GM18867 (cell line): ENCODE measurements around the gene TMEM191C.
"Not testable (repeated sequence)": the region's sequence is repeated elsewhere in the genome, so short reads cannot be mapped to it uniquely, and the experiment has no call there.

Source experiments
- ATAC-seq: cut with Tn5 transposase; IDR thresholded peaks from one replicate; pipeline ENCODE4 v1.9.1; 2021; ENCODE audit warnings: mild to moderate bottlenecking, moderate library complexity; ENCODE audit not compliant: unreplicated experiment

The TMEM191C gene

GRCh38 chr22:21467337-21468193 is at the start of gene TMEM191C:
Gene TMEM191C, plus strand, starts transcription at chr22:21467387. Its CDS starts 73 bp downstream, at chr22:21467460.
- ATAC-seq = not testable (repeated sequence)

- ATAC-seq = peak; percentile 21
Observed at GRCh38 chr22:21417853-21418252, 49.3 kb upstream of the TMEM191C start.

- ATAC-seq = not testable (repeated sequence)
Observed at GRCh38 chr22:21418974-21419638, 48.1 kb upstream of the TMEM191C start.

GRCh38 chr22:21420180-21420763 is 46.9 kb upstream of the TMEM191C start:
- not testable (repeated sequence) for ATAC-seq

GRCh38 chr22:21424084-21424709 is 43.0 kb upstream of the TMEM191C start:
- ATAC-seq = not testable (repeated sequence)

- not testable (repeated sequence) for ATAC-seq
Observed at GRCh38 chr22:21434378-21435233, 32.6 kb upstream of the TMEM191C start.

GRCh38 chr22:21435998-21436810 is 31.0 kb upstream of the TMEM191C start:
- ATAC-seq = not testable (repeated sequence)

GRCh38 chr22:21438013-21438412 is 29.2 kb upstream of the TMEM191C start:
- not testable (repeated sequence) for ATAC-seq

GRCh38 chr22:21440018-21440636 is 27.1 kb upstream of the TMEM191C start:
- not testable (repeated sequence) for ATAC-seq

GRCh38 chr22:21440676-21441075 is 26.5 kb upstream of the TMEM191C start:
- ATAC-seq = not testable (repeated sequence)

- ATAC-seq = not testable (repeated sequence)
Observed at GRCh38 chr22:21441170-21441569, 26.0 kb upstream of the TMEM191C start.

GRCh38 chr22:21442123-21442522 is 25.1 kb upstream of the TMEM191C start:
- not testable (repeated sequence) for ATAC-seq

GRCh38 chr22:21442646-21443045 is 24.5 kb upstream of the TMEM191C start:
- not testable (repeated sequence) for ATAC-seq

GRCh38 chr22:21443057-21443734 is 24.0 kb upstream of the TMEM191C start:
- no peak for ATAC-seq

GRCh38 chr22:21443735-21444421 is 23.3 kb upstream of the TMEM191C start:
- ATAC-seq = no peak

GRCh38 chr22:21444701-21445436 is 22.3 kb upstream of the TMEM191C start:
- no peak for ATAC-seq
